ENCODE data around the gene RMND5B.

The RMND5B gene

GRCh38 chr5:178111925-178112324 lies 18.9 kb upstream of the RMND5B start:
- TF ChIP-seq CTCF (IDR thresholded peaks at IDR 0.05; ENCODE audit: low read depth, low read length, poor library complexity, severe bottlenecking) (no peak), EZH2phosphoT487 (IDR thresholded peaks at IDR 0.05; ENCODE audit: borderline replicate concordance, low read length) (no peak)
- Histone ChIP-seq H3K27ac (ENCODE audit: low read depth, low read length) (no peak overlapping the region), H3K4me1 (ENCODE audit: control insufficient read depth, low read length) (peaks cover 47% of the 10 kb centered on the region), H4K20me1 (ENCODE audit: control insufficient read depth, insufficient read depth, low read depth, low read length) (no peaks in the 10 kb centered on the region), H3K9me2 (replicated peaks; ENCODE audit: control insufficient read depth, low read length) (no peaks in the 10 kb centered on the region), H3K79me2 (ENCODE audit: control insufficient read depth, low read length) (peaks cover 34% of the 10 kb centered on the region), H3K36me3 (ENCODE audit: control insufficient read depth, low read length) (peaks cover 28% of the 10 kb centered on the region), H3K4me2 (ENCODE audit: low read length) (no peak overlapping the region), H3K9me3 (ENCODE audit: control insufficient read depth, insufficient read depth, low read length) (no peaks in the 10 kb centered on the region), H3K4me3 (ENCODE audit: low read length) (no peak overlapping the region), H3K27me3 (ENCODE audit: control insufficient read depth, low read length) (no peaks in the 10 kb centered on the region), H3F3A (ENCODE audit: control insufficient read depth, insufficient read depth) (peaks cover 37% of the 10 kb centered on the region)

DNA sequence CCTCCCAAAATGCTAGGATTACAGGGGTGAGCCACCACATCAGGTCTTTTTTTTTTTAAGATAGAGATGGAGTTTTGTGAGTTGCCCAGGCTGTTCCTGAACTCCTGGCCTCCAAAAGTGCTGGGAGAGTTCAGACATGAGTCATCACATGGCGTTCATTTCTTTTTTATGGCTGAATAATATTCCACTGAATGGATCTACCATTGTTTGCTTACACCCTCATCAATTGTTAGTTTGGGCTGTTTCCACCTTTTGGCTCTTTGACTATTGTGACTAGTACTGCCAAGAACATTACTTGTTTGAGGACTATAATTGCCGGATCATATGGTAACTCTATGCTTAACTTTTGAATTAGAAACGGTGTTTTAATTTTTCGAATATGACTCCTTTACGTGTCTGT lies 18.3 kb upstream of the RMND5B start:
- Histone ChIP-seq H3K27me3 (ENCODE audit: control insufficient read depth, low read length) (no peaks in the 10 kb centered on the region), H4K20me1 (ENCODE audit: control insufficient read depth, insufficient read depth, low read depth, low read length) (no peaks in the 10 kb centered on the region), H3K9me2 (replicated peaks; ENCODE audit: control insufficient read depth, low read length) (no peaks in the 10 kb centered on the region), H3K27ac (ENCODE audit: low read depth, low read length) (peak overlapping the region; percentile 82), H3K36me3 (ENCODE audit: control insufficient read depth, low read length) (peaks cover 35% of the 10 kb centered on the region), H3K9me3 (ENCODE audit: control insufficient read depth, insufficient read depth, low read length) (no peaks in the 10 kb centered on the region), H3K79me2 (ENCODE audit: control insufficient read depth, low read length) (peaks cover 40% of the 10 kb centered on the region), H3K4me3 (ENCODE audit: low read length) (peak overlapping the region; percentile 68), H3K4me2 (ENCODE audit: low read length) (peak overlapping the region; percentile 66), H3F3A (ENCODE audit: control insufficient read depth, insufficient read depth) (peaks cover 43% of the 10 kb centered on the region), H3K4me1 (ENCODE audit: control insufficient read depth, low read length) (peaks cover 50% of the 10 kb centered on the region)
- TF ChIP-seq CTCF (IDR thresholded peaks at IDR 0.05; ENCODE audit: low read depth, low read length, poor library complexity, severe bottlenecking): no peak
- TF ChIP-seq EZH2phosphoT487 (IDR thresholded peaks at IDR 0.05; ENCODE audit: borderline replicate concordance, low read length): no peak

DNA sequence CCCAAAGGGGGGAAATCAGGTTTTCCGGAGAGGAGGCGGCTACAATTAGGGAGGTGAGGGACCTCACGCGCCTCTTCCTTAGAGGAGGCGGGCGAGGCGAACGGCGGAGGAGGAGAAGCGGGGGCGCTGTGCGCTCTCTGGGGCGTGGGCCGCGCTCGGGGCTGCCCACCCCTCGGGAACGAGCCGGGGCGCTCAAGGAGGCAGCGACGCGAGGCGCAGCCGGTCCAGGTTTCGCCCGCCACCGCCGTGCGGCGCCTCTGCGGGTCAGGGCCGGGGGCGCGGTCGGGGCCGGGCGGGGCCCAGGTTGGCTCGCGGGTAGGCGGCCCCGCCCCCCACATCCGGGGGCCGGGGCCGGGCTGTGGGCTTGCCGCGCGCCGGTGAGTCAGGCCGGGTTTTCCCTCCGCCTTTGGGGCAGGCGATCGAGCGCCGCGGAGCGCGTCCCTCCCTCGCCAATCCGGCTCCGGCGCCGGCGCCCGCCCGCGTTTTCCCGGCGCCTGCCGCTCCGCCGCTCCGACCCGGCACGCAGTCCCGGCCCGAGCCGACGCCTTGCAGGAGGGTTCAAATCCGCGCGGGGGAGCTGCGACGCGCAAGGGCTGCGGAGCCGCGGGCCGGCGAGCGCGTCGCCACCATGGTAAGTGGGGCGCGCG lies 17.6 kb upstream of the RMND5B start, which contains the start of gene N4BP3:
Gene N4BP3, plus strand, starts transcription at position 392 of the 647 bp plus-strand sequence. CDS start 6,052 bp downstream, outside the sequence.
- TF ChIP-seq CTCF (IDR thresholded peaks at IDR 0.05; ENCODE audit: low read depth, low read length, poor library complexity, severe bottlenecking) (peak; percentile 36), EZH2phosphoT487 (IDR thresholded peaks at IDR 0.05; ENCODE audit: borderline replicate concordance, low read length) (no peak)
- Histone ChIP-seq H4K20me1 (ENCODE audit: control insufficient read depth, insufficient read depth, low read depth, low read length) (no peaks in the 10 kb centered on the region), H3K9me2 (replicated peaks; ENCODE audit: control insufficient read depth, low read length) (no peaks in the 10 kb centered on the region), H3K79me2 (ENCODE audit: control insufficient read depth, low read length) (peaks cover 48% of the 10 kb centered on the region), H3K4me3 (ENCODE audit: low read length) (peak within 1 kb of the TSS; percentile 99), H3K36me3 (ENCODE audit: control insufficient read depth, low read length) (peaks cover 41% of the 10 kb centered on the region), H3K4me2 (ENCODE audit: low read length) (peak within 1 kb of the TSS; percentile 96), H3F3A (ENCODE audit: control insufficient read depth, insufficient read depth) (peaks cover 46% of the 10 kb centered on the region), H3K9me3 (ENCODE audit: control insufficient read depth, insufficient read depth, low read length) (no peaks in the 10 kb centered on the region), H3K4me1 (ENCODE audit: control insufficient read depth, low read length) (peaks cover 55% of the 10 kb centered on the region), H3K27me3 (ENCODE audit: control insufficient read depth, low read length) (no peaks in the 10 kb centered on the region), H3K27ac (ENCODE audit: low read depth, low read length) (peak within 1 kb of the TSS; percentile 97)

Data from DOHH2 (cell line).